H9 (cell line): ENCODE results near the gene LRMDA. TPM values are rescaled to one million over a fixed set of nuclear protein-coding genes. Genes with fewer than 3 reads are reported as not detected.

Source experiments
- DNase-seq: peaks from one replicate; pipeline ENCODE4 v3.0.0-alpha.2; 2017
- H2AFZ ChIP-seq: one replicate; pipeline ENCODE4 v1.6.1; 2013; ENCODE audit warnings: mild to moderate bottlenecking, low read length, control low read depth, moderate library complexity
- H2AK5ac ChIP-seq: 2 replicates; pipeline ENCODE4 v1.6.1; 2013; ENCODE audit warnings: low read length, control low read depth, mixed read lengths; ENCODE audit not compliant: insufficient read length
- H2BK120ac ChIP-seq: one replicate; pipeline ENCODE4 v1.6.1; 2013; ENCODE audit warnings: low read depth, mild to moderate bottlenecking, low read length, control low read depth, inconsistent platforms; ENCODE audit not compliant: poor library complexity, severe bottlenecking
- H2BK12ac ChIP-seq: 2 replicates; pipeline ENCODE4 v1.6.1; 2013; ENCODE audit warnings: low read length, control low read depth, mixed read lengths, low read depth; ENCODE audit not compliant: insufficient read length
- H2BK15ac ChIP-seq: 2 replicates; pipeline ENCODE4 v1.6.1; 2013; ENCODE audit warnings: low read depth, low read length, control low read depth
- H2BK20ac ChIP-seq: one replicate; pipeline ENCODE4 v1.6.1; 2013; ENCODE audit warnings: low read depth, mild to moderate bottlenecking, low read length, control low read depth, inconsistent platforms; ENCODE audit not compliant: poor library complexity, severe bottlenecking
- H2BK5ac ChIP-seq: 2 replicates; pipeline ENCODE4 v1.6.1; 2013; ENCODE audit warnings: low read length, control low read depth, mixed read lengths; ENCODE audit not compliant: insufficient read length
- H3K14ac ChIP-seq: 2 replicates; pipeline ENCODE4 v1.6.1; 2013; ENCODE audit warnings: low read length, control low read depth; ENCODE audit not compliant: insufficient read depth
- H3K18ac ChIP-seq: 2 replicates; pipeline ENCODE4 v1.6.1; 2013; ENCODE audit warnings: low read depth, mild to moderate bottlenecking, mixed read lengths, low read length, control low read depth; ENCODE audit not compliant: insufficient read length
- H3K23ac ChIP-seq: 2 replicates; pipeline ENCODE4 v1.6.1; 2013; ENCODE audit warnings: low read length, control low read depth, mixed read lengths, low read depth; ENCODE audit not compliant: insufficient read length
- H3K23me2 ChIP-seq: 2 replicates; pipeline ENCODE4 v1.6.1; 2013; ENCODE audit warnings: low read depth, mild to moderate bottlenecking, mixed read lengths, low read length, control low read depth; ENCODE audit not compliant: insufficient read length, poor library complexity, severe bottlenecking
- H3K27ac ChIP-seq: 2 replicates; pipeline ENCODE4 v1.5.1; 2013; ENCODE audit warnings: low read length, control low read depth, mixed read lengths, low read depth; ENCODE audit not compliant: insufficient read length
- H3K27me3 ChIP-seq: 2 replicates; pipeline ENCODE4 v1.6.1; 2013; ENCODE audit warnings: low read length, control low read depth, inconsistent platforms; ENCODE audit not compliant: insufficient read depth
- H3K4ac ChIP-seq: 2 replicates; pipeline ENCODE4 v1.6.1; 2013; ENCODE audit warnings: low read depth, mild to moderate bottlenecking, control low read depth, inconsistent platforms, low read length, moderate library complexity
- H3K4me1 ChIP-seq: 2 replicates; pipeline ENCODE4 v1.6.1; 2013; ENCODE audit warnings: low read length, control low read depth, inconsistent platforms; ENCODE audit not compliant: insufficient read depth
- H3K4me2 ChIP-seq: 2 replicates; pipeline ENCODE4 v1.6.1; 2013; ENCODE audit warnings: low read length, control low read depth, mixed read lengths; ENCODE audit not compliant: insufficient read length, insufficient read depth
- H3K56ac ChIP-seq: 2 replicates; pipeline ENCODE4 v1.6.1; 2013; ENCODE audit warnings: low read depth, mild to moderate bottlenecking, mixed read lengths, low read length, control low read depth; ENCODE audit not compliant: insufficient read length
- H3K79me1 ChIP-seq: 2 replicates; pipeline ENCODE4 v1.6.1; 2013; ENCODE audit warnings: low read depth, mild to moderate bottlenecking, moderate library complexity, low read length, control low read depth, inconsistent platforms; ENCODE audit not compliant: insufficient read depth, poor library complexity, severe bottlenecking
- H3K79me2 ChIP-seq: 2 replicates; pipeline ENCODE4 v1.6.1; 2013; ENCODE audit warnings: low read length, control low read depth, inconsistent platforms; ENCODE audit not compliant: insufficient read depth
- H3K9ac ChIP-seq: 2 replicates; pipeline ENCODE4 v1.6.1; 2013; ENCODE audit warnings: low read length, control low read depth, mixed read lengths; ENCODE audit not compliant: insufficient read length; ENCODE audit errors: extremely low read depth
- H3K9me3 ChIP-seq: one replicate; pipeline ENCODE4 v1.6.1; 2013; ENCODE audit warnings: low read depth, low read length, inconsistent platforms; ENCODE audit not compliant: control insufficient read depth
- H3T11ph ChIP-seq: one replicate; pipeline ENCODE4 v1.6.1; 2013; ENCODE audit warnings: mild to moderate bottlenecking, low read length, control low read depth, inconsistent platforms
- H4K20me1 ChIP-seq: one replicate; pipeline ENCODE4 v1.6.1; 2013; ENCODE audit not compliant: control insufficient read depth, insufficient read length, insufficient read depth
- H4K5ac ChIP-seq: 2 replicates; pipeline ENCODE4 v1.6.1; 2013; ENCODE audit warnings: low read depth, mild to moderate bottlenecking, mixed read lengths, low read length, control low read depth; ENCODE audit not compliant: insufficient read length
- H4K8ac ChIP-seq: replicated peaks from 2 replicates; pipeline ENCODE4 v1.6.1; 2013; ENCODE audit warnings: low read length, control low read depth, mixed read lengths, low read depth; ENCODE audit not compliant: insufficient read length
- H4K91ac ChIP-seq: 2 replicates; pipeline ENCODE4 v1.6.1; 2013; ENCODE audit warnings: low read depth, mild to moderate bottlenecking, moderate library complexity, mixed read lengths, low read length, control low read depth; ENCODE audit not compliant: insufficient read length
- H3K27ac Mint-ChIP-seq, 3 experiments: 2 replicates in 2 of 3; 3 replicates in 1 of 3; pipeline ENCODE4 v1.8.0; 2020 to 2021; ENCODE audit warnings: mixed read lengths in 3 of 3, mild to moderate bottlenecking in 1 of 3, moderate library complexity in 1 of 3
- H3K27me3 Mint-ChIP-seq: 2 replicates; pipeline ENCODE4 v1.8.0; 2021; ENCODE audit warnings: low read depth, mild to moderate bottlenecking, moderate library complexity, mixed read lengths
- H3K36me3 Mint-ChIP-seq, 3 experiments: 2 replicates in 2 of 3; 3 replicates in 1 of 3; pipeline ENCODE4 v1.8.0; 2020 to 2021; ENCODE audit warnings: low read depth in 3 of 3, mixed read lengths in 3 of 3; ENCODE audit not compliant: insufficient read depth in 1 of 3
- H3K4me1 Mint-ChIP-seq, 2 experiments: 2 replicates each; pipeline ENCODE4 v1.8.0; 2020; ENCODE audit warnings: mixed read lengths in 2 of 2
- H3K4me3 Mint-ChIP-seq, 2 experiments: 2 replicates in 1 of 2; 3 replicates in 1 of 2; pipeline ENCODE4 v1.8.0; 2020 to 2021; ENCODE audit warnings: mild to moderate bottlenecking in 2 of 2, mixed read lengths in 2 of 2, moderate library complexity in 1 of 2
- H3K9me3 Mint-ChIP-seq, 2 experiments: 2 replicates in 1 of 2; 3 replicates in 1 of 2; pipeline ENCODE4 v1.8.0; 2020; ENCODE audit warnings: mild to moderate bottlenecking in 2 of 2, mixed read lengths in 2 of 2, moderate library complexity in 1 of 2
- WGBS: extraction: QIAGEN DNeasy Blood & Tissue Kit; methylation state at CpG from one replicate; pipeline ENCODE4 v1.1.7; 2013; ENCODE audit warnings: missing lambda C conversion rate, low lambda C conversion rate, mixed read lengths; ENCODE audit not compliant: insufficient read length; ENCODE audit errors: extremely low coverage; 5-methylcytosine and 5-hydroxymethylcytosine counted together
- total RNA-seq: library from RNA; stranded (reverse); gene quantifications from 2 replicates; pipeline ENCODE4 v1.2.1, GENCODE V29; 2021
- TF ChIP-seq, protein P1 (sequence below): fragments of 200-600 bp; sonication (generic); conservative IDR thresholded peaks from 3 replicates; pipeline ENCODE4 v1.8.0; 2021; ENCODE audit warnings: antibody characterized with exemption, mild to moderate bottlenecking

LRMDA gene
- total RNA-seq, 1 experiment from 2014 or later, result 1.8 TPM

DNA sequence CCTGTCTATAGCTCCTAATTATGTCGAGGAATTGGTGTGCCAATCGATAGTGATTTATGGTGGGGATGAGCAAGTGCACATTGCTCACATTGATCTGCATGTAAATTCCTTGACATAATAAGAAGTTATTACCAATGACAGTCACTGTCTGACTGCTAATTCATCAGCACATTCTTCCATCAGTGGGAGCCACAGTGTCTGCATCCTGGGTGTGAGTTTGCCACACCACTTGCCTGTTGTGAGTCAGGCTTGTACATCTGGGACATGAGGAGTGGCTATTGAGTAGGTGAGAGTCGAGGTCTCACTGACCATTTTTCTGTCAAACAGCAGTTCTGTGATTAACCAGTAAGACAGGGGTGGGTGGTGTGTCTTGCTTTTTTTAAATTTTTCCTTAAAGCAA, 263.4 kb downstream of the LRMDA start:
- H4K20me1 ChIP-seq, result no peaks in the 10 kb centered on the region
- H2BK120ac ChIP-seq, result no peak overlapping the region
- no peak overlapping the region for H3K27ac ChIP-seq
- Mint-ChIP-seq H3K27ac (no peak overlapping the region), H3K36me3 (peaks cover 0 to 4% (median 0%) of the 10 kb centered on the region in 3 experiments; a peak in 3 of 7 replicates), H3K9me3 (peaks cover 3% of the 10 kb centered on the region in 2 experiments; a peak in 1 of 5 replicates), H3K4me1 (no peaks in the 10 kb centered on the region), H3K4me3 (no peak overlapping the region), H3K27me3 (peaks cover 1% of the 10 kb centered on the region; the same call in 1 of the 2 replicates)
- H3K4ac ChIP-seq, result no peak overlapping the region
- H3K4me1 ChIP-seq, result no peaks in the 10 kb centered on the region
- no peak overlapping the region for H4K5ac ChIP-seq
- H4K91ac ChIP-seq, result no peak overlapping the region
- H3K23ac ChIP-seq, result no peak overlapping the region
- no CpG with 5 or more reads among the region's 3 CpGs for WGBS
- no peak overlapping the region for H3K56ac ChIP-seq
- no peaks in the 10 kb centered on the region for H3K79me2 ChIP-seq
- no peak overlapping the region for H3K18ac ChIP-seq
- H2BK20ac ChIP-seq, result no peak overlapping the region
- H2BK15ac ChIP-seq, result no peak overlapping the region
- no peak overlapping the region for H3K4me2 ChIP-seq
- TF ChIP-seq, protein P1, sequence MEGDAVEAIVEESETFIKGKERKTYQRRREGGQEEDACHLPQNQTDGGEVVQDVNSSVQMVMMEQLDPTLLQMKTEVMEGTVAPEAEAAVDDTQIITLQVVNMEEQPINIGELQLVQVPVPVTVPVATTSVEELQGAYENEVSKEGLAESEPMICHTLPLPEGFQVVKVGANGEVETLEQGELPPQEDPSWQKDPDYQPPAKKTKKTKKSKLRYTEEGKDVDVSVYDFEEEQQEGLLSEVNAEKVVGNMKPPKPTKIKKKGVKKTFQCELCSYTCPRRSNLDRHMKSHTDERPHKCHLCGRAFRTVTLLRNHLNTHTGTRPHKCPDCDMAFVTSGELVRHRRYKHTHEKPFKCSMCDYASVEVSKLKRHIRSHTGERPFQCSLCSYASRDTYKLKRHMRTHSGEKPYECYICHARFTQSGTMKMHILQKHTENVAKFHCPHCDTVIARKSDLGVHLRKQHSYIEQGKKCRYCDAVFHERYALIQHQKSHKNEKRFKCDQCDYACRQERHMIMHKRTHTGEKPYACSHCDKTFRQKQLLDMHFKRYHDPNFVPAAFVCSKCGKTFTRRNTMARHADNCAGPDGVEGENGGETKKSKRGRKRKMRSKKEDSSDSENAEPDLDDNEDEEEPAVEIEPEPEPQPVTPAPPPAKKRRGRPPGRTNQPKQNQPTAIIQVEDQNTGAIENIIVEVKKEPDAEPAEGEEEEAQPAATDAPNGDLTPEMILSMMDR, result no peak
- H2BK5ac ChIP-seq, result no peak overlapping the region
- no peak for DNase-seq
- no peak overlapping the region for H3K9ac ChIP-seq
- no peak overlapping the region for H4K8ac ChIP-seq
- no peak overlapping the region for H2AFZ ChIP-seq
- H3K79me1 ChIP-seq, result no peaks in the 10 kb centered on the region
- no peak overlapping the region for H2AK5ac ChIP-seq
- H3K14ac ChIP-seq, result no peak overlapping the region
- no peaks in the 10 kb centered on the region for H3K23me2 ChIP-seq
- H3T11ph ChIP-seq, result no peak overlapping the region
- H3K27me3 ChIP-seq, result no peaks in the 10 kb centered on the region
- H3K9me3 ChIP-seq, result no peaks in the 10 kb centered on the region
- H2BK12ac ChIP-seq, result no peak overlapping the region
